Measurements from ENCODE around the gene TBX1. TPM values are rescaled to one million over a fixed set of nuclear protein-coding genes. Genes with fewer than 3 reads are reported as not detected.

Gene TBX1
- total and polyA plus RNA-seq, 7 donors: 18.2 to 112 (median 80.8) TPM

- Histone ChIP-seq H3K9me3 (no peaks in the 10 kb centered on the region), H3K27me3 (ENCODE audit: insufficient read depth in 3 of 3, low read length in 2 of 3) (no peaks in the 10 kb centered on the region), H3K4me3 (no peak overlapping the region), H3K36me3 (ENCODE audit: insufficient read depth in 1 of 2, low read depth in 1 of 2) (no peaks in the 10 kb centered on the region), H3K4me1 (no peaks in the 10 kb centered on the region), H3K27ac (no peak overlapping the region)
- WGBS, 3 donors: 86 to 89% (median 89%) methylated on average over 10 of the region's 10 CpGs
- DNase-seq (no peak), ATAC-seq (no peak)
- intact Hi-C loops (cut with DNase I): loop anchor here in 1 of 2 donors (5.0 kb wide), 1 partner anchor 120 kb away; the partner anchor contains the start of genes GNB1L and RTL10
- TF ChIP-seq CTCF (IDR thresholded peaks at IDR 0.05): no peak
These were observed 28.0 kb upstream of the TBX1 start for GRCh38 chr22:19732403-19733113.

- no peaks in the 10 kb centered on the region for H3K4me1 ChIP-seq
- H3K27me3 ChIP-seq (ENCODE audit: insufficient read depth in 3 of 3, low read length in 2 of 3): no peaks in the 10 kb centered on the region
- 72 to 89% (median 74%) methylated on average over 5 of the region's 5 CpGs for WGBS, 3 donors
- TF ChIP-seq CTCF (IDR thresholded peaks at IDR 0.05): no peak
- H3K36me3 ChIP-seq (ENCODE audit: insufficient read depth in 1 of 2, low read depth in 1 of 2): no peaks in the 10 kb centered on the region
- no peaks in the 10 kb centered on the region for H3K9me3 ChIP-seq
- ATAC-seq: no peak
- no peak overlapping the region for H3K4me3 ChIP-seq
- intact Hi-C loops (cut with DNase I): loop anchor here in 1 of 2 donors (5.0 kb wide), 1 partner anchor 119 kb away; the partner anchor contains the start of genes GNB1L and RTL10
- H3K27ac ChIP-seq: no peak overlapping the region
- no peak for DNase-seq
These were observed 26.8 kb upstream of the TBX1 start for GRCh38 chr22:19733755-19734154.

GRCh38 chr22:19734163-19734562 lies 26.4 kb upstream of the TBX1 start:
- TF ChIP-seq CTCF (IDR thresholded peaks at IDR 0.05): no peak
- no peaks in the 10 kb centered on the region for H3K4me1 ChIP-seq
- DNase-seq (no peak), ATAC-seq (no peak)
- intact Hi-C loops (cut with DNase I): loop anchor here in 1 of 2 donors (5.0 kb wide), 1 partner anchor 118 kb away; the partner anchor contains the start of genes GNB1L and RTL10
- no peaks in the 10 kb centered on the region for H3K36me3 ChIP-seq (ENCODE audit: insufficient read depth in 1 of 2, low read depth in 1 of 2)
- WGBS, 3 donors: 92 to 94% (median 92%) methylated on average over 7 of the region's 7 CpGs
- no peak overlapping the region for H3K27ac ChIP-seq
- H3K4me3 ChIP-seq: no peak overlapping the region
- no peaks in the 10 kb centered on the region for H3K9me3 ChIP-seq
- H3K27me3 ChIP-seq (ENCODE audit: insufficient read depth in 3 of 3, low read length in 2 of 3): no peaks in the 10 kb centered on the region

DNA sequence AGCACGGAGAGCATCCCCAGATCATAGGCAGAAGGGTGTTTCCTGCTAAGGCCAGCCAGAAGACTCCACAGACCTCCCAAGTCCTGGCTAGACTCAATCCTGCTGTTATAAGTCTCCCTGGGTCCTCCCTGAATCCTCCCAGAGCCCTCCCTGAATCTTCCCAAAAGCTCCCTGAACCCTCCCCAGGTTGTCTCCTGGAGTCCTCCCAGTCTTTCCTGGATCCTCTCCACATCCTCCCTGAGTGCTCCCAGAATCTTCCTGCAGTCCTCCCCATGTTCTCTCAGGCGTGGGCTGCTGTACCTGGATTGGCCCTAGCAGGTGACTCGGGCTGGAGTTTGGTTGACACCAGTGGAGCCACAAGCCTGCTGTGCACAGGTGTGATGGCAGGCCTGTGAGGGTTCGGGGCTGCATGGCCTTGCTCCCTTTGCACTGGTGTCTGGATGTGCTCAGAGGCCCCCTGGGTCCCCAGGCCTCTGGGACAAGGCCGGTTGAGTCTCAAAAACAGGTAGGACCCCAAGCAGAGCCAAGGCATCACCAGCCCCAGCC lies 25.7 kb upstream of the TBX1 start:
- WGBS, 3 donors: 86 to 98% (median 96%) methylated on average over 5 of the region's 5 CpGs
- TF ChIP-seq CTCF (IDR thresholded peaks at IDR 0.05): no peak
- Histone ChIP-seq H3K4me1 (no peaks in the 10 kb centered on the region), H3K36me3 (ENCODE audit: insufficient read depth in 1 of 2, low read depth in 1 of 2) (no peaks in the 10 kb centered on the region), H3K27ac (no peak overlapping the region), H3K9me3 (no peaks in the 10 kb centered on the region), H3K4me3 (no peak overlapping the region), H3K27me3 (ENCODE audit: insufficient read depth in 3 of 3, low read length in 2 of 3) (no peaks in the 10 kb centered on the region)
- intact Hi-C loops (cut with DNase I): loop anchor here in 1 of 2 donors (5.0 kb wide), 1 partner anchor 117 kb away; the partner anchor contains the start of genes GNB1L and RTL10
- DNase-seq (no peak), ATAC-seq (no peak)
